ENCODE measurements around the gene KCNMA1.

DNA sequence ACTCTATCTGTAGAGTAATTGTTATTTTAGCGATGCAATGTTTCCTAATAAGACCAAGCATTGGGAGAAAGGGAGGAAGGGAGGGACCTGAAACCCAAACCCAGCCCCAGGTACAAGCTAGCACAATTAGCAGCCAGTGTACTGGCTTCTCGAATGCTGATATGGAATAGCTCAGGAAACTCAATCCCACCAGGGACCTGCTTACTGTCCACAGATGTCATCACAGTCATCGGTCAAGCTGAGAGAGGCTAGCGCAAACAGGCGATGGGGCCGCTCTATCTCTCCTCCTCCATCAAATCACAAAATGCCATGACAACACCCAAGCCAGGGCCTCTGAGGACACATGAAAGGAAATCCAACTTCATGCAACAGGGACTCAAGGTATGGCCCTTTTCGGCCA, 192.1 kb downstream of the KCNMA1 start:
- TF ChIP-seq, protein P1, sequence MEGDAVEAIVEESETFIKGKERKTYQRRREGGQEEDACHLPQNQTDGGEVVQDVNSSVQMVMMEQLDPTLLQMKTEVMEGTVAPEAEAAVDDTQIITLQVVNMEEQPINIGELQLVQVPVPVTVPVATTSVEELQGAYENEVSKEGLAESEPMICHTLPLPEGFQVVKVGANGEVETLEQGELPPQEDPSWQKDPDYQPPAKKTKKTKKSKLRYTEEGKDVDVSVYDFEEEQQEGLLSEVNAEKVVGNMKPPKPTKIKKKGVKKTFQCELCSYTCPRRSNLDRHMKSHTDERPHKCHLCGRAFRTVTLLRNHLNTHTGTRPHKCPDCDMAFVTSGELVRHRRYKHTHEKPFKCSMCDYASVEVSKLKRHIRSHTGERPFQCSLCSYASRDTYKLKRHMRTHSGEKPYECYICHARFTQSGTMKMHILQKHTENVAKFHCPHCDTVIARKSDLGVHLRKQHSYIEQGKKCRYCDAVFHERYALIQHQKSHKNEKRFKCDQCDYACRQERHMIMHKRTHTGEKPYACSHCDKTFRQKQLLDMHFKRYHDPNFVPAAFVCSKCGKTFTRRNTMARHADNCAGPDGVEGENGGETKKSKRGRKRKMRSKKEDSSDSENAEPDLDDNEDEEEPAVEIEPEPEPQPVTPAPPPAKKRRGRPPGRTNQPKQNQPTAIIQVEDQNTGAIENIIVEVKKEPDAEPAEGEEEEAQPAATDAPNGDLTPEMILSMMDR (IDR thresholded peaks at IDR 0.05), result no peak
- TF ChIP-seq POLR2A (IDR thresholded peaks at IDR 0.05), result no peak
